ENCODE results near the gene PPFIA1. TPM values are rescaled to one million over a fixed set of nuclear protein-coding genes. Genes with fewer than 3 reads are reported as not detected.

The PPFIA1 gene
- total and polyA plus RNA-seq, 10 of the 15 experiments (the other 5 are each of a cell fraction or from before 2014, with no cell fraction given), result 5.2 to 26.2 (median 15.8) TPM

DNA sequence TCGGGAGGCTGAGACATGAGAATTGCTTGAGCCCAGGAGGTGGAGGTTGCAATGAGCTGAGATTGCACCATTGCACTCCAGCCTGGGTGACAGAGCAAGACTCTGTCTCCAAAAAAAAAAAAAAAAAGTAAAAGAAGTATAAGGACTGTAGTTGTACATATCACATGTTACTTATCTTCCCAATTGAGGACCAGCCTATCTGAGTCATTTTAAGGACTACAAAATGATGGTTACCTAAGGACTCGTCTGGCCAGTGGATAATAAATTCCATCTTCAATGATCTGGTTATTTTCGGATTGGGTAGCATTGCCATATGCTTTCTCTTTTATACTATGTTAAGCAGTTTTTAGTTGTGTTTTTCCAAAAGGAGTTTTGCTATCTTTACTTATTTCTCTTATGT lies 55.3 kb downstream of the PPFIA1 start:
- Histone ChIP-seq H3K9ac (ENCODE audit: control insufficient read depth, insufficient read depth, low read length) (no peak overlapping the region), H3K4me2 (ENCODE audit: control insufficient read depth, insufficient read depth) (no peak overlapping the region), H3K27me3 (replicated peaks in 1 of 2; ENCODE audit: control insufficient read depth in 2 of 2, insufficient read depth in 2 of 2, low read length in 1 of 2) (no peaks in the 10 kb centered on the region), H3K4me1 (ENCODE audit: control insufficient read depth, insufficient read depth, low read length) (peaks cover 25% of the 10 kb centered on the region), H3K9me3 (replicated peaks; ENCODE audit: control insufficient read depth, insufficient read depth, low read length) (no peaks in the 10 kb centered on the region; the same call in 2 of the 3 replicates), H2AFZ (ENCODE audit: control insufficient read depth, low read depth, low read length) (no peak overlapping the region), H3K27ac (ENCODE audit: control insufficient read depth, insufficient read depth) (no peak overlapping the region), H4K20me1 (ENCODE audit: control insufficient read depth, insufficient read depth) (no peaks in the 10 kb centered on the region), H3K36me3 (ENCODE audit: control insufficient read depth in 2 of 2, insufficient read depth in 2 of 2, low read length in 1 of 2) (peaks cover 3 to 26% of the 10 kb centered on the region in 2 experiments), H3K79me2 (ENCODE audit: control insufficient read depth, insufficient read depth, low read length) (no peaks in the 10 kb centered on the region; the same call in 1 of the 2 replicates), H3K4me3 (no peak overlapping the region)
- SMC1A ChIA-PET (ENCODE audit: uncharacterized antibody, unreplicated experiment), result interaction anchor here (0.9 to 1.8 kb wide), 2 partner anchors 13 to 14 kb away, joined by 3 read pairs; no protein-coding TSS in a partner anchor
- no TSS peak for BruUV-seq (replicated peaks)
- POLR2A ChIA-PET, result no interaction called here
- no peak for FAIRE-seq
- RAD21 ChIA-PET (ENCODE audit: unreplicated experiment), result no interaction called here
- in situ Hi-C loops (cut with MboI) (no loop called here), intact Hi-C loops (cut with micrococcal nuclease; ENCODE audit: unreplicated experiment) (loop anchor here (10.0 kb wide), 1 partner anchor 121 kb away; the partner anchor contains the start of gene FADD)
- TF ChIP-seq HDGF (IDR thresholded peaks at IDR 0.05), result no peak
- ATAC-seq, result no peak
- CTCF ChIA-PET, result no interaction called here
- DNase-seq (ENCODE audit: low read depth, low spot score), result no peak
- WGBS (ENCODE audit: insufficient coverage, insufficient replicate concordance, low lambda C conversion rate, missing lambda C conversion rate), result 94% methylated on average over 3 of the region's 3 CpGs

- ChIA-PET POLR2A (no interaction called here), RAD21 (ENCODE audit: unreplicated experiment) (no interaction called here), SMC1A (ENCODE audit: uncharacterized antibody, unreplicated experiment) (interaction anchor here (0.6 to 1.8 kb wide), 4 partner anchors 10 to 30 kb away, joined by 3 read pairs; no protein-coding TSS in a partner anchor), CTCF (no interaction called here)
- no peaks in the 10 kb centered on the region; the same call in 2 of the 3 replicates for H3K9me3 ChIP-seq (replicated peaks; ENCODE audit: control insufficient read depth, insufficient read depth, low read length)
- in situ Hi-C loops (cut with MboI), result no loop called here
- peaks cover 3 to 26% of the 10 kb centered on the region in 2 experiments for H3K36me3 ChIP-seq (ENCODE audit: control insufficient read depth in 2 of 2, insufficient read depth in 2 of 2, low read length in 1 of 2)
- no peaks in the 10 kb centered on the region; the same call in 1 of the 2 replicates for H3K79me2 ChIP-seq (ENCODE audit: control insufficient read depth, insufficient read depth, low read length)
- WGBS (ENCODE audit: insufficient coverage, insufficient replicate concordance, low lambda C conversion rate, missing lambda C conversion rate), result 95% methylated on average over 6 of the region's 6 CpGs
- H3K27me3 ChIP-seq (replicated peaks in 1 of 2; ENCODE audit: control insufficient read depth in 2 of 2, insufficient read depth in 2 of 2, low read length in 1 of 2), result no peaks in the 10 kb centered on the region
- no peaks in the 10 kb centered on the region for H4K20me1 ChIP-seq (ENCODE audit: control insufficient read depth, insufficient read depth)
- no peak overlapping the region for H2AFZ ChIP-seq (ENCODE audit: control insufficient read depth, low read depth, low read length)
- H3K27ac ChIP-seq (ENCODE audit: control insufficient read depth, insufficient read depth), result no peak overlapping the region
- H3K4me2 ChIP-seq (ENCODE audit: control insufficient read depth, insufficient read depth), result no peak overlapping the region
- no peak for FAIRE-seq
- no peak for DNase-seq (ENCODE audit: low read depth, low spot score)
- H3K4me1 ChIP-seq (ENCODE audit: control insufficient read depth, insufficient read depth, low read length), result peaks cover 25% of the 10 kb centered on the region
- H3K4me3 ChIP-seq, result no peak overlapping the region
- no peak overlapping the region for H3K9ac ChIP-seq (ENCODE audit: control insufficient read depth, insufficient read depth, low read length)
- no TSS peak for BruUV-seq (replicated peaks)
- no peak for ATAC-seq
- intact Hi-C loops (cut with micrococcal nuclease; ENCODE audit: unreplicated experiment), result loop anchor here (10.0 kb wide), 1 partner anchor 122 kb away; the partner anchor contains the start of gene FADD
- TF ChIP-seq EGR1 (IDR thresholded peaks at IDR 0.05; ENCODE audit: borderline replicate concordance in 1 of 2, low read depth in 2 of 2, low read length in 2 of 2), result no peak
- TF ChIP-seq STAT3 (IDR thresholded peaks at IDR 0.05; ENCODE audit: low read depth, low read length), result no peak
- no peak for TF ChIP-seq ZNF217 (IDR thresholded peaks at IDR 0.05)
- TF ChIP-seq, protein P1, sequence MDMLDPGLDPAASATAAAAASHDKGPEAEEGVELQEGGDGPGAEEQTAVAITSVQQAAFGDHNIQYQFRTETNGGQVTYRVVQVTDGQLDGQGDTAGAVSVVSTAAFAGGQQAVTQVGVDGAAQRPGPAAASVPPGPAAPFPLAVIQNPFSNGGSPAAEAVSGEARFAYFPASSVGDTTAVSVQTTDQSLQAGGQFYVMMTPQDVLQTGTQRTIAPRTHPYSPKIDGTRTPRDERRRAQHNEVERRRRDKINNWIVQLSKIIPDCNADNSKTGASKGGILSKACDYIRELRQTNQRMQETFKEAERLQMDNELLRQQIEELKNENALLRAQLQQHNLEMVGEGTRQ (IDR thresholded peaks at IDR 0.05; ENCODE audit: borderline replicate concordance, low read depth, low read length), result no peak
- TF ChIP-seq HCFC1 (IDR thresholded peaks at IDR 0.05; ENCODE audit: low read length), result no peak
- no peak for TF ChIP-seq YBX1 (IDR thresholded peaks at IDR 0.05)
- TF ChIP-seq HSF1 (IDR thresholded peaks at IDR 0.05; ENCODE audit: low read depth, low read length), result no peak
- no peak for TF ChIP-seq IRF3 (IDR thresholded peaks at IDR 0.05)
- no peak for TF ChIP-seq ELK1 (IDR thresholded peaks at IDR 0.05; ENCODE audit: low read depth, low read length)
- no peak for TF ChIP-seq MLLT1 (IDR thresholded peaks at IDR 0.05)
Observed at GRCh38 chr11:70326365-70326811, 55.9 kb downstream of the PPFIA1 start.

Measured in GM12878 (cell line).